NCI-H187 treated with DMSO at 0.1 percent for 48 hours (cell line): Measurements from ENCODE around the gene ABLIM2.

Experiments used
- DNase-seq: peaks from one replicate; lab custom pipeline; 2025; lab: John Stamatoyannopoulos, UW

The ABLIM2 gene

DNA sequence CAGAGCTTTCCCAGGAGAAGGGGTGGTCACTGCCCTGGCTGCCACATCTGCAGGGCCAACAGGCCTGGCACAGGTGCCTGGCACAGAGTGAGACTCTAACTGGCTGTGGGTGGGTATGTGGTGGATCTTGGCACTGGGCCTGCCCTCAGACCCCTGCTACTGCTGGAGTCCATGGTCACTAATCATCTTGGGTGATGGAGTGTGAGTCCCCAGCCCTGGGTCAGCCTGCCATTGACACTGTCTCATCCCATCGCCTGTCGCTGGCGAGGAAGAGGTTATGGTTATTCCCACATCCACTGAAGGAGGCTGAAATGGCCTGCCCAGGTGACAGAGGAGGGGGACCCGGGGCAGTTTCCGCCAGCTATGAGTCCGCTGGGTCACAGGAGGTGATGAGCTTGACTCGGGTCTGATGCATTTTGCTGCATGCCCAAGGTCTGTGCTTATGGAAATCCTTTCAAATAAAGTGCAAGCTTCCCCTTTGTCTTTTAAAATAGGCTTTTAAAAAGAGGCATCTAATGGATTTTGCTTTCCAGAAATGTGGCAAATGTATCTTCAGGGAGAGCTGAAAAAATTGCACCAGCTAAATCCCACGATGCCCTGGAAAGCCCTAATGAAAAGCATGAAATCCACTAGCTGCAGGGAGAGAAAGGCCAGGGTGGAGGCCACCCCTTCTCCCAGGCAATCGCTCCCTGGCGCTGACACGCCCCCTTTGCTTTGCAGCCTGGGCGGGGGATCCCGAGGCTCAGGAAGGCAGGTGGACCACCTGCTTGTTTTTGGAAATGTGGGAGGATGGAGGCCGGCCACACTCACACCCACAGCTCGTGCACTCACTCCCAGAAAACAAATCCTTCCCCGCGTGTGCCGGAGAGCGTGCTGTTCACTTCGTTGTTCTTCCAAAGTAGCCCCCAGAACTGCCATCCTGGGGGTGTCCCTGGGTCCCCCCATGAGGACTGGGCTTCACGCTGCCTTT, 54.9 kb downstream of the ABLIM2 start:
- no peak for DNase-seq

DNA sequence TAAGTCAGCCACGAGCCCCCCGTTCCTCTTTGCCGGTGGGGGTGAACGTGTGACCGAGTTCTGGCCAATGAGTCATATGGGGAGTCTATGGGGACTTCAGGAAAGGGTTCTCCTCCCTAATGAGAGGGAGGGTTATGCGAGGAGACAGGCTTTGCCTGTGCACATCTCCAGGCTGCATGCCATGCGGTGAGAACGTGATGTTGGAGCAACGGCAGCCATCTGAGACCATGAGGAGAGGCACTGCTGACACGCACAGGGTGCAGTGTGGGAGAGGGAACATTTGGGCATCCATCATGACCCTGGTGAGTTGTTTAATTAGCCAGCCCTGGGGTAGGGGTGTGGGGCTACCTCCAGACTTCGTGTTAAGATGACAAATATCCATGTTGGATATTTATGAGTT, 55.8 kb downstream of the ABLIM2 start:
- no peak for DNase-seq

DNA sequence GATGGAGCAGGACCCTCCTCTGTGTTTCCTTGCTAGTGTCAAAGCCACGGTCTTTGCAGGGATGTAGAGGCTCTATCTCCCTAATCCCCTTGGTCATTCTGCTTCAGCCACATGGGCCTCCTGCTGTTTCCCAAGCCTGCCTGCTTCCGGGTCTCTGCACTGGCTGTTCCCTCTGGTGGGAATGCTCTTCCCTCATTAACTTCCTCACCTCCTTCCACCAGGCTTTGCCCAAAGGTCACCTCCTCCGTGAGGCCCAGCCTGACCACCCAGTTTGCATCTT, 56.6 kb downstream of the ABLIM2 start:
- DNase-seq, result no peak

DNA sequence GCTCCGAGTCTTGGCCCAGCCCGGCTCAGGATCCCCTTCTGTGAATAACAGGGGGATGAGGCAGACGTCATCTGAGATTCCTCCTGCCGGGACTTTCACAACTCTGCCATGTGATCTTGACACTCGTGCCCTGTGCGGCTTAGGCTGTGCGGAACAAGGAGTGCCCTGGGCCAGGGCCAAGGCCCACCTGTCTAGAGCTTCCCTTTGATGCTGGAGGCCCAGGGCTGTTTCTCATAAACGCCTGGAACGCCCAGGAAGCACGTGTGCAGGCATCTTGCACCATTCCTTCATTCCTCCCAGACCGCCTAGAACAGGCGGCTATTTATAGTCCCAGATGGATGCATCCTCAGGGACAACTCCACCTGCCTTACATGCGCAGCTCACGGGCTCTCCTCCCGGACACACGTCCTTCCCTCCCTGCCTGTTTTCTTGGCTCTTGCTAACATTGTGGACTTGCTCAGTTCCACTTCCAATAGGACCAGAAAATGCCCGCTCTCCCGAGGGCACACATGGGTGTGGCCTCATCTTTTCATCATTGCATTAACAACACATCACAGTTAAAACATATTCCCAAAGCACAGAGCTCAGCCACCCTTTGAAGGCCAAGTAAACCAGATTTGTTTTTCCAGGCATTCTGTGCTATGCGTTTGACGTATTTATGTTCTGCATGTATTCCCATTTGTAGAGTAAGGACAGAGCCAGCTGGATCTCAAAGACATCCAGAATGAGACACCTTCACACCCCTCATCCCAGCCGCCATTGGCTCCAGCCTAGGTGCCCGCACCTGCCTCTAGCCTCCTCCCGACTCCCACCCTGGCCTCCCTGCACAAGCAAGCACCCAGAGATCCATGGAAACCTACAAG, 57.2 kb downstream of the ABLIM2 start:
- no peak for DNase-seq

DNA sequence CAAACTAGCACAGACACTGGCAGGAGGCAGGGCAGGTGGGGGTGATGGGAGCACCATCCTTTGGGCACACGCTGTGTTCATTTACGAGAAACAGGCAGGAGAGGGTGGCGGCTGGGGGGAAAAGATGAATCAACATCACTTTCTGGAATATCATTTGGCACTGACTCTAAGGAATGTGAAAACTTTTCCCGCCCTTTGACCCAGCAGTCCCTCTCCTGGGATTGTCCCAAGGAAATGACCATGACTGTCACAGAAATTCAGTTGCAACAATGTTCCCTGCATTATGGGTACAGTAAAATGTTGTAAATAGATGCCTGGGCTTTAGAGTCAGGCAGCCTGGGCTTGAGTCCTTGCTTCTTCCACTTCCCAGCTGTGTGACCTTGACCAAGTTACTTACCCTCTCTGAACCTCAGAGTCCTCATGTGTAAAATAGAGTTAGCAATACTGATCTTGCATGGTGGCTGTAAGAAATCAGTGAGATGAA, 58.6 kb downstream of the ABLIM2 start:
- no peak for DNase-seq

DNA sequence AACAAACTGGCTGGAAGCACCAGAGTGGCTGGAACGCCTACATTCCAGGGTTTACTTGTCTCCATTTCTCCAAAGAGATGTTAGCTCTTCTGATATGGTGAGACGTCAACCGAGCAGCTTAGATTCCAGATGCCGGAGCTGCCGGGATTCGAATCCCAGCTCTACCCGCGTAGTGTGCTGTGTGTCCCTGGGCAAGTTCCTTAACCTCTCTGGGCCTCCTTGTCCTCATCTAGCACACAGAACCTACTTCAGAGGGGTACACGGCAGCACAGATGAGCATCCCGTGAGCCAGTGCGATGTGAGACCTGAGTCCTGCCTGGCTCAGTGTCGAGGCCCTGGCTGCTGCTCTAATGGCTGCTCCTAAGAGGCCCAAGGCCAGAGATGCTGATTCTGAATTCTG, 60.1 kb downstream of the ABLIM2 start:
- DNase-seq, result no peak

DNA sequence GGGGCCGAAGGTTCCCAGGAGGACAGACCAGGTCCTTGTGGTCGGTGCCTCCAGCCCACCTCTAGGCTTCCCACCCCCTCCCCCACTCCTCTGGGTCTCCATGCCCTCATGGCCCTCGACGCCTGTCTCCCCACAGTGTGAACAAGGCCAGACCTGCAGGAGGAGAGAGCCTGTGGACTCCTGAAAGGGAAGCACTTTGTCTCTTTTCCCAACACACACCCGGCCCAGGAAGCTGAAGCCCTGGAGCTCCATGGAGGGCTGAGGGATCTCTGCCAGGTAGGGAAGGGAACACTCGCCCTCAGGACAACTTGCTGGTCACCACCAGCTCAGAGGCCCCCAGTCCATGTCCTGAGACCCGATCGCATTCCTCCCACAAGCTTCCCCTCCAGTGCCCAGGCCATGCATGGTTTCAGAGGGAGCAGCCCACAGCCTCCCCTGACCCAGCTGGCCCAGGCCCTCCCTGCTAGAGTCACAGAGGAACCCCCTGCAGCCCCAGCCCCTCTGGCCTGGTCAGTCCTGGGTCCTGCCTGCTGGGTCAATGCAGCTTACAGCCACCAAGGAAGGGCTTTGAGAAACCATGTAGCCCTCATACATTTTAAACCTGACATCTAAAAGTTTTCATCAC, 60.8 kb downstream of the ABLIM2 start:
- DNase-seq, result no peak

DNA sequence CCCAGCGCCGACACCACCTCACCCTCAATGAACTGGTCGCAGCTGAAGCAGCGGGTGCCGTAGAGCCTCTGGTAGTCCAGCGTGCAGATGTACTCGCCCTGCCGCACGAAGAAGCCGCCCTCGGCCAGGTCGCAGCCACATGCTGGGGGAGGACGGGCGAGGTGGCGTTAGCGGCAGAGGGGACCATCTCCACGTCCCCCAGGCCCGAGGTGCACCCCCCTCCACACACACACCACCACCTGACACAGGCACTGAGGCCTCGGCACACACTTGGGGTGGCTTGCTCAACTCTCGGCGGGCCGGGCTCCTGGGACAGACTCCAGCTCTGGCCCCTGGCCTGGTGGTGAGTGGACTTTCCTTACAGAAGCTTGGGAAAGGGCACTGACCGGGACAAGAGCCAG, 61.5 kb downstream of the ABLIM2 start:
- no peak for DNase-seq

DNA sequence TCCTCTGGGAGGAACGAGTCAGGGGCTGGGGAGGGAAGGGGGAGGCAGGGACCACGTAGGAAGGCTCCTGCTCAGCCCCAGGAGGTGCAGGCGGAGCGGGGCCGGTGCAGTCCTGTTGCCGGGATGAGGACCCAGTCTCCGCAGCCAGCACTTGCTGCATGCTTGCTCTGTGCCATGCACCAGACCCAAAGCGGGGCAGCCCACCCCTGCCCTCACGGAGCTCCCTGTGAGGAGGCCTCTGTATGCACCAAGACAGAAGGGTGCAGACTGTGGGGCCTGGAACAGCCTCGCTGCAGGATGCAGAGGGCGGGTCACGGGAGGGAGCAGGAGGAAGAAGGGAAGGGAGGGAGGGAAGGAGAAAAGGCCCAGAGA, 61.9 kb downstream of the ABLIM2 start:
- no peak for DNase-seq

DNA sequence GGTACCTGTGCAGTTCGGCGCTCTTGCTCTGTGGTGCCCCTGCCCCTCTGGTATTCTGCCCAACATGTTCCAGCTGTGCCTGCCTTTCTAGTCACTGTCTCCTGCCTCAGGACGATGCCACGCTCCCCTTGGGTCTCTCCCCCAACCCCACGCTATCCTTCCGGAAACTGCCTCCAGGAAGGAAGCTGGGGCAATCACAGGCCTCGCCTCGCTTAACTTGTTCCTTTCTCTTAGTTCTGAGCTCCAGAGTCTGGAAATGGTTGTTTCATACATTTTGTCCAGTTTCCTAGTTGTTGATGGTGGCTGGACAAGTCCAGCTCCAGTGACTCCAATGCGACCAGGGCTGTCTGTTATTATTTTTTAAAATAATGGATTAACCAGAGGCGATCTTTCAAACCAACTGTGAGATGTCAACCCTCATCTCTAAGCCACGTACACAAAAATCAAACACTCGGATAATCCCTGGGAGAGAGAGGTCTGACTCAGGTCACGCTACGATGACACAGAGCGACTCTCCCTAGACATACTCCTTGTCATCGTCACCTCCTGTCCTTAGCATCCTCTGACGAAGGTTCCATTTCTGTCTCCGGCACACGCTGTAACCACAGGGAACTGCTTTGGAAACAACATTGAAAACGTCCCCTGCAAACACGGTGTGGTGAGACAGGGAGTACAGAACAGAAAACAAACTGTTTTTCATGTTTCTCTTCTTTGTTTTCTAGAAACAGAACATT, 62.5 kb downstream of the ABLIM2 start:
- DNase-seq, result no peak

DNA sequence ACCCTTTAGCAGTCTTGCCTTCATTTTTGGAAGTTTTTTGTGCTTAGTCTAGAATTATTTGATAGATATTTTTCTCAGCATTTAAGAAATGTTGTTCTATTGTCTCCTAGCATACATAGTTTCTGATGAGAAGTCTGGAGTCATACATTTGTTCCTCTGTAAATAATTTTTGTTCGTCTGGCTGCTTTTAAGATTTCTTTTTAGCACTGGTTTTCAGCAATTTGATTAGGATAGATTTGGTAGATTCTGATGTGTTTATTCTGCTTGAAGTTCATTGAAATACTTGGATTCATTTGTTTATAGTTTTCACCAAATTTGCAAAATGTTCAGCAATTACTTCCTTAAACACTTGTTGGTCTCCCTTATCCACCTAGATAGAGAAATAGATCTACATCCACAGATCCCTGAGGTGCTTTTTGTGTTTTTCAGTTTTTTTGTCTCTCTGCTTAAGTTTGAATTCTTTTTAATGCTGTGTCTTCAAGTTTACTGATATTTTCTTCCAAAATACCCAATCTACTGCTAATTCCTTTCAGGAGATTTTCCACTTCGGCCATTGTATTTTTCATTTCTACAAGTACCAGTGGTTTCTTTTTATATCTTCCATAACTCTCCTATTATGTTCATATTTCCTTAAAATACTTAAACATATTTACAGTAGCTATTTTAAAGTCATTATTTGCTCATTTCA, 64.9 kb downstream of the ABLIM2 start:
- no peak for DNase-seq

DNA sequence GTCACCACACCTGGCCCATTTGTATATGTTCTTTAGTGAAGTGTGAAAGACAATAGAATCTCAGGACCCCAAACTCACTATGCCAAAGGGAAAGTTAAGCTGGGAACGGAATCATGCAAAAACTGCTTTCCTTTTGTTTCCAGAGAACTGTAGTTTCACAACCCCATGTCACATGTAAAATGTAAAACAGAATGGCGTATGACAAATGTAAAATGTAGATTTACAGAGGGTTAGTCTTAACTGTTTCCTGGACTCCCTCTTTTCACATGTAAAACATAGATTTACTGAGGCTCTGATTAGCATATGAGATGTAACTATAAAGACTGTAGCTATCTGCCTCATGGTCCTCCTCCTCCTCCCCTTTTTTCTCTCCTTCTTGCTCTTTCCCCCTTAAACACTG, 66.3 kb downstream of the ABLIM2 start:
- DNase-seq, result no peak

DNA sequence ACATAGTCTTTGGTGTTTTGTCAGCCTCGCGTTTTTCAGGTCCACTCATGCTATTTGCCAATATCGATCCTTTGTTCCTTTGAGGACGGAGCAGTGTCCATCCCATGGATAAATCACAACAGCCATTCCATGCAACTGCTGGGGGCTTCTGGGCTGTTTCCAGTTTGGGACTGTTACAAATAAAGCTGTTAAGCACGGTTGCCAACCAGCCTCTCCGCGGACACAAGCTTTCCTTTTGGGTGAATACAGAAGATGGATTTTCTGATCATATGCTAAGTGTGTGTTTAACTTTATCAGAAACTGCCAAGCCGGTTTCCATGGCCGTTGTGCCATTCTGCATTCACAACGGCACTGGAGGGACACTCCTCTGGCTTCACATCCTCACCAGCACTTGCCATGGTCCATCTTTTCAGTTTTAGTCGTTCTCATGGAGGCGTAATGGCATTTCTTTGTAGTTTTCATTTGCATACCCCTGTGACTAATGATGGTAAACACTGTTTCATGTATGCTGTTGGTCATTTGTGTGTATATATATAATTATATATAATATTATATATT, 67.8 kb downstream of the ABLIM2 start:
- no peak for DNase-seq

DNA sequence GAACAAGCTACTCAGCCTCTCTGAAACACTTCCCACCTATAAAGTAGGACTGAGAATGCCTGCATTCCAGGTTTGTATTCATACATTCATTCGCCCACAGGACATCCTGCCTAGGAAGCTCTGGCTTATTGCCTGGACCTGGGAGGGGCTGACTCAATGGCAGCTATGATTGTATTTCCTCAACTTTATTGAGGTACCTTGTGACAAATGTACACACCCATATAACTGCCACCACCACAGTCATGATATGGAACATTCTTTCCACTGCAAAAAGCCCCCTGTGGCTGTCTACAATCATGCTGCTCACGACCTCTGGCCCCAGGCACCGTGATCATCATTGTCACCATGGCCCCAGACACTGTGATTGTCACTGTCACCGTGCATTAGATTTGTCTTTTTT, 68.3 kb downstream of the ABLIM2 start:
- DNase-seq, result no peak

DNA sequence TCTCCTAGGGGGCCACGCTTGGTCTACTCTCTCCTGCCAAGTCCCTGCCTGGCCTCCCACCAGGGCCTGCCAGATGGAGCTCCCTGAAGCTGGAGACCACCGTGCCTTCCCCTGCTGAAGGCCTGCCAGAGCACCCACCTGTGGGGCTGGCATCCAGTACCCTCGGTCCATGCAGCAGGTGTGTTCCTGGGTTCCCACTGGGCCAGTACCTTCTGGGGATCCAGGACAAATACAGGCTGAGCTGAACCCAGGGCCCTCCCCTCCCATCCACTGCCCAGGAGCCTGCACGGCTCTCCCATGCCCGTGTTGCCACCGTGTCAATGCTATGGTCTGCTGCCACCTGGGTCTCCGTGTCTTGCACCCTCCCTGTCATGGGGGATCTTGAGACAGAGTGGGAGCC, 68.8 kb downstream of the ABLIM2 start:
- DNase-seq, result no peak

DNA sequence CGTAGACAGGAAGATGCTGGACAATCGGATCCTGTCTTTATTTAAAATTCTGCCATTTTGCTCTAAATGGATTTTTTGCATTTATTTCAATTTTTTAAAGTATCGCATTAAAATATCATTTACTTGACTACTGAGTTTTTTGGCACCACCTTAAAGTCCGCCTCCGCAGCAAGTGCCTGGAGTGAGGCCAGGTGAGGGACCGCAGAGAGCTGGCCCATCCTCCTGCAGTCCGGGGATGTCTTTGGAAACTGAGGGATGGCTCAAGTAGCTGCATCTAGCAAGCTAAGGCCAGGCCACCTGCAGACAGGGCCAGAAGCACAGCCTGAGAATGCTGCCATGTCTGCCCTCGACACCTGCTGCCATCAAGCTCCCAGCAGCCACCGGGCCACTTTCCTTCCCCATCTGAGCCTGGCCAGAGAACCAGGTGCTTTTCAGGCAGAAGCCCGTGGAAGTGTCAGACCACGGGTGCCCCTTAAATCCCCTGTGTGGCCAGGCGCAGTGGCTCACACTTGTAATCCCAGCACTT, 69.6 kb downstream of the ABLIM2 start:
- DNase-seq, result no peak

DNA sequence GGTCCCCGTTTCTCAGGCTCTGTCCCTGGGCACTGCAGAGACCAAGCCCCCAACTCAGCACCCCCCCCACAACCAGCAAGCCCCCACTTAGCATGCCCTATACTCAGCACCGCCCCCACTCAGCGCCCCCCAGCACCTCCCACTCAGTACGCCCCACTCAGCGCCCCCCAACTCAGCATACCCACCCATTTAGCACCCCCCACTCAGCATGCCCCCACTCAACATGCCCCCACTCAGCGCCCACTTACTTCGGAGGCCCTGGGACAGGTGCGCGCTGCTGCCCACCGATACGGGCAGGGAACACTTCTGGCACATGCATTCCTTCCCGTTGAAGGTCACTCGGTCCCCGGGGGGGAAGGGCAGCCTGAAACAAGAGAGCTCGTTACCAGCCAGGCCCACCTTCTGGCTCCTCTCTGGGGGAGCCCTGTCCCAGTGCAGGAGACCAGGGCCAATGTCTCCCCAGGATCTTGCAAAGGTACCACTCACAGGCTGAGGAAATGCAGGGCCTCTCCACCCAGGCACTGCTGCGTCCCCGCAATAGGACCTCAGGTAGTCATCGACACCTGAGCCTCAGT, 70.6 kb downstream of the ABLIM2 start:
- no peak for DNase-seq

DNA sequence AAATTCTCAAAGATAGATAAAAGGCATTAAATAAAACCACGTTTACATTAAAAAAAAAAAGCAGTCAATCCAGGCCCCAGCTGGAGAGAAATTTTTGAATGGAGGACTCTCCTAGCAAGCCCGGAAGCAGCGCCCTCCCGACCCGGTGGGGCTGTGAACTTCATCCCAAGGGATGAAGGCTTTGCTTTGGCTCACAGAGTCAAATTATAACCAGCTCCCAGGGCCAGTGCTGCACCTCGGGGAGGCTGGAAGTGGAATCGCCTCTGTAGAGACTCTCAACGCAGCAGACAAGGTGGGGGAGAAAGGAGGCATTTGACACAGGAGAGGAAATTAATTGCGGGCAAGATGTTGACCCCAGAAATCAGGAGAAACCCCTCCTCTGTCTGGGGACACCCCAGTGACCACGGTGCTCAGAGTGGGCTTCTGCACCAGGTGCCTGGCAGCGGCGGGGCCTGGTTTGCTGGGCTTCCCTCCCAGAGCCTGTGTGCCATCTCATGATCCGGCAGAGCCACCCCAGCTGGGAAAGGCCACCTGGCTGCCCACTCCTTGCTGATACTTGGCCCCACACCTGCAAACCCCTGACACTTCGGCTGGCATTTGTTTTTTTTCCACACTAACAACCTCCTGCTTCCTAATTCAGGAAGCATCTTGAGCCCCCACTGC, 71.7 kb downstream of the ABLIM2 start:
- DNase-seq, result no peak

DNA sequence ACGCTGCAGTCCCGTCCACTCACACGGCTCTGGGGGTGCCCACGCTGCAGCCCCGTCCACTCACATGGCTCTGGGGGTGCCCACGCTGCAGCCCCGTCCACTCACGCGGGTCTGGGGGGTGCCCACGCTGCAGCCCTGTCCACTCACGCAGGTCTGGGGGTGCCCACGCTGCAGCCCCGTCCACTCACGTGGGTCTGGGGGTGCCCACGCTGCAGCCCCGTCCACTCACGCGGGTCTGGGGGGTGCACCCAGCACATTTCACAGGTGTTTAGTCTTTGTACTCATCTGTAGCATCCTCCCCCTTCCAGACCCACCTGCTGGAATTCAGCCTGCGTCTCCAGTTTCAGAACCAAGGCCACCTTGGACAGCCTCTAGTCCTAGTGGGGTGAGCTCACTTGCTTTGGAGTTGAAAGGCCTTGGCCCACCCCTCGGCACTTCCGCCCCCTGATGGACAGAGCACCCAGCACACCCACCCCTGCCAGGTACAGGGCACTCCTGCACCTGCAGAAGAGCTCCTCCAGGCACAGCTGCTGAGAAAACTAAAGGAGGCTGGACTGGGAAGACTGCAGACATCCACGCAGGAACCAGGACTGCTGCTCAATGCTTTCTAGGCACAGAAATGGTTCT, 73.0 kb downstream of the ABLIM2 start:
- no peak for DNase-seq
